HFFc6 (cell line): ENCODE data around the gene PAAF1. TPM values are rescaled to one million over a fixed set of nuclear protein-coding genes. Genes with fewer than 3 reads are reported as not detected.

Source experiments
- DNase-seq: peaks from one replicate; pipeline ENCODE4 v3.0.0-alpha.2; 2018
- H3K27ac Mint-ChIP-seq: 2 replicates; pipeline ENCODE4 v1.8.0; 2020; ENCODE audit warnings: mild to moderate bottlenecking, mixed read lengths
- H3K27me3 Mint-ChIP-seq: 2 replicates; pipeline ENCODE4 v1.8.0; 2021; ENCODE audit warnings: mild to moderate bottlenecking, moderate library complexity, mixed read lengths; ENCODE audit not compliant: insufficient read depth
- H3K36me3 Mint-ChIP-seq: 2 replicates; pipeline ENCODE4 v1.8.0; 2021; ENCODE audit warnings: low read depth, mixed read lengths
- H3K4me1 Mint-ChIP-seq: 2 replicates; pipeline ENCODE4 v1.8.0; 2020; ENCODE audit warnings: low read depth, mixed read lengths
- H3K4me3 Mint-ChIP-seq: 2 replicates; pipeline ENCODE4 v1.8.0; 2020; ENCODE audit warnings: mild to moderate bottlenecking, moderate library complexity, mixed read lengths
- H3K9me3 Mint-ChIP-seq: 2 replicates; pipeline ENCODE4 v1.8.0; 2020; ENCODE audit warnings: mild to moderate bottlenecking, mixed read lengths
- total RNA-seq, 6 experiments: library from RNA; stranded (reverse); fragmentation: NEBNext Ultra II Directional; extraction: Animal tissue kit (Norgen Biotek cat#: 25700); gene quantifications; 2 replicates in 1 of 6; 3 replicates in 5 of 6; pipeline ENCODE4 v1.2.3, GENCODE V29; 2021
- TF ChIP-seq, protein P1 (sequence below): fragments of 200-600 bp; sonication (generic); IDR thresholded peaks from 2 replicates; pipeline ENCODE4 v1.5.0; 2021; ENCODE audit warnings: antibody characterized with exemption, mild to moderate bottlenecking

Gene PAAF1
- total RNA-seq, 6 experiments from 2014 or later, result 19.5 to 23.2 (median 22.4) TPM

DNA sequence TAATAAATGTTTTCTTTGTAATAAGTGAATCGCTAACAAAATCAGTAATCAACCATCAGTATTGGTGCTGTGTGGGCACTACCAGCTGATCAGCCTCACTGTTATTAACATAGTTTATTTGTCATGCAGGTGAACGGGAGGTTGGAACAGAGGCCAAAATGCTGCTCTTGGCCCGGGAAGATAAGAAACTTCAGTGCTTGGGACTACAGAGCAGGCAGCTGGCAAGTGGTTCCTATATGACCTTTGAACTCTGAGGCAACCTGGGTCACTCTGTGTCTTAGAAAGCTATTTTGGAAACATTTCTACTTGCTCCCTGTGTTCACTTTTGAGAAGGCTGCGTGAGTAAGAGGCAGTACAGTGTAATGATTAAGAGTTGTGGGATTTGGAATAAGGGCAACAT lies 37.5 kb downstream of the PAAF1 start:
- no peak overlapping the region for H3K4me3 Mint-ChIP-seq
- DNase-seq, result no peak
- TF ChIP-seq, protein P1, sequence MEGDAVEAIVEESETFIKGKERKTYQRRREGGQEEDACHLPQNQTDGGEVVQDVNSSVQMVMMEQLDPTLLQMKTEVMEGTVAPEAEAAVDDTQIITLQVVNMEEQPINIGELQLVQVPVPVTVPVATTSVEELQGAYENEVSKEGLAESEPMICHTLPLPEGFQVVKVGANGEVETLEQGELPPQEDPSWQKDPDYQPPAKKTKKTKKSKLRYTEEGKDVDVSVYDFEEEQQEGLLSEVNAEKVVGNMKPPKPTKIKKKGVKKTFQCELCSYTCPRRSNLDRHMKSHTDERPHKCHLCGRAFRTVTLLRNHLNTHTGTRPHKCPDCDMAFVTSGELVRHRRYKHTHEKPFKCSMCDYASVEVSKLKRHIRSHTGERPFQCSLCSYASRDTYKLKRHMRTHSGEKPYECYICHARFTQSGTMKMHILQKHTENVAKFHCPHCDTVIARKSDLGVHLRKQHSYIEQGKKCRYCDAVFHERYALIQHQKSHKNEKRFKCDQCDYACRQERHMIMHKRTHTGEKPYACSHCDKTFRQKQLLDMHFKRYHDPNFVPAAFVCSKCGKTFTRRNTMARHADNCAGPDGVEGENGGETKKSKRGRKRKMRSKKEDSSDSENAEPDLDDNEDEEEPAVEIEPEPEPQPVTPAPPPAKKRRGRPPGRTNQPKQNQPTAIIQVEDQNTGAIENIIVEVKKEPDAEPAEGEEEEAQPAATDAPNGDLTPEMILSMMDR, result no peak
- peaks cover 5% of the 10 kb centered on the region; the same call in 1 of the 2 replicates for H3K4me1 Mint-ChIP-seq
- peaks cover 20% of the 10 kb centered on the region for H3K36me3 Mint-ChIP-seq
- H3K9me3 Mint-ChIP-seq, result no peaks in the 10 kb centered on the region
- H3K27ac Mint-ChIP-seq, result no peak overlapping the region
- H3K27me3 Mint-ChIP-seq, result peaks cover 1% of the 10 kb centered on the region; the same call in 1 of the 2 replicates

DNA sequence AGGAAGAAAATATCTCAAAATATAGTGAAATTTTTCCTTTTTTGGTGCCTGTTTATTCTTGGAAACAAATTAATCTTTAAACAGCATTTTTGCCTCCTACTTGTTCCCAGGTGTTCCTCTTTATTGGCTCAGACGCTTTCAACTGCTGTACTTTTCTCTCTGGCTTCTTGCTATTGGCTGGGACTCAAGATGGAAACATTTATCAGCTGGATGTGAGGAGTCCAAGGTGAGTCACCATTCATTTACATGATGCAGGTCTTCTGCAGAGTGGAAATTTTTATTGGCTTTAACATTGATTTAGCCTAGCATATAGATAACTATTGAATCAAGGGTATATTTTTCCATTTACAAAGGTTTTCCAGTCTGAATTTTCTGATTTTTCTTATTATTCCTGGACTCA lies 39.6 kb downstream of the PAAF1 start:
- Mint-ChIP-seq H3K27me3 (no peaks in the 10 kb centered on the region), H3K27ac (no peak overlapping the region), H3K4me1 (peaks cover 5% of the 10 kb centered on the region; the same call in 1 of the 2 replicates), H3K9me3 (no peaks in the 10 kb centered on the region), H3K36me3 (peaks cover 21% of the 10 kb centered on the region), H3K4me3 (no peak overlapping the region)
- TF ChIP-seq, protein P1, result no peak
- peak; percentile 1 for DNase-seq

GRCh38 chr11:73921180-73921579 lies 44.4 kb downstream of the PAAF1 start:
- no peak overlapping the region for H3K4me3 Mint-ChIP-seq
- H3K36me3 Mint-ChIP-seq, result peaks cover 21% of the 10 kb centered on the region
- H3K27me3 Mint-ChIP-seq, result no peaks in the 10 kb centered on the region
- TF ChIP-seq, protein P1, result no peak
- no peak for DNase-seq
- H3K9me3 Mint-ChIP-seq, result no peaks in the 10 kb centered on the region
- H3K4me1 Mint-ChIP-seq, result peaks cover 4% of the 10 kb centered on the region; the same call in 1 of the 2 replicates
- no peak overlapping the region for H3K27ac Mint-ChIP-seq

- H3K9me3 Mint-ChIP-seq, result no peaks in the 10 kb centered on the region
- no peaks in the 10 kb centered on the region for H3K4me1 Mint-ChIP-seq
- no peak overlapping the region for H3K4me3 Mint-ChIP-seq
- H3K27me3 Mint-ChIP-seq, result peaks cover 2% of the 10 kb centered on the region; the same call in 1 of the 2 replicates
- H3K36me3 Mint-ChIP-seq, result peaks cover 12% of the 10 kb centered on the region
- TF ChIP-seq, protein P1, result no peak
- H3K27ac Mint-ChIP-seq, result no peak overlapping the region
- no peak for DNase-seq
These were observed 52.6 kb downstream of the PAAF1 start for GRCh38 chr11:73929388-73929787.

GRCh38 chr11:73931039-73931645 lies 54.3 kb downstream of the PAAF1 start:
- Mint-ChIP-seq H3K36me3 (peaks cover 8% of the 10 kb centered on the region; the same call in 1 of the 2 replicates), H3K4me1 (no peaks in the 10 kb centered on the region), H3K27me3 (peaks cover 2% of the 10 kb centered on the region; the same call in 1 of the 2 replicates), H3K9me3 (no peaks in the 10 kb centered on the region), H3K27ac (no peak overlapping the region), H3K4me3 (no peak overlapping the region)
- TF ChIP-seq, protein P1, result peak; percentile 70
- peak; percentile 55 for DNase-seq
